ENCODE results near the gene PARP12.
"Not testable (repeated sequence)": the region's sequence is repeated elsewhere in the genome, so short reads cannot be mapped to it uniquely, and the experiment has no call there.

The PARP12 gene, protein sequence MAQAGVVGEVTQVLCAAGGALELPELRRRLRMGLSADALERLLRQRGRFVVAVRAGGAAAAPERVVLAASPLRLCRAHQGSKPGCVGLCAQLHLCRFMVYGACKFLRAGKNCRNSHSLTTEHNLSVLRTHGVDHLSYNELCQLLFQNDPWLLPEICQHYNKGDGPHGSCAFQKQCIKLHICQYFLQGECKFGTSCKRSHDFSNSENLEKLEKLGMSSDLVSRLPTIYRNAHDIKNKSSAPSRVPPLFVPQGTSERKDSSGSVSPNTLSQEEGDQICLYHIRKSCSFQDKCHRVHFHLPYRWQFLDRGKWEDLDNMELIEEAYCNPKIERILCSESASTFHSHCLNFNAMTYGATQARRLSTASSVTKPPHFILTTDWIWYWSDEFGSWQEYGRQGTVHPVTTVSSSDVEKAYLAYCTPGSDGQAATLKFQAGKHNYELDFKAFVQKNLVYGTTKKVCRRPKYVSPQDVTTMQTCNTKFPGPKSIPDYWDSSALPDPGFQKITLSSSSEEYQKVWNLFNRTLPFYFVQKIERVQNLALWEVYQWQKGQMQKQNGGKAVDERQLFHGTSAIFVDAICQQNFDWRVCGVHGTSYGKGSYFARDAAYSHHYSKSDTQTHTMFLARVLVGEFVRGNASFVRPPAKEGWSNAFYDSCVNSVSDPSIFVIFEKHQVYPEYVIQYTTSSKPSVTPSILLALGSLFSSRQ

DNA sequence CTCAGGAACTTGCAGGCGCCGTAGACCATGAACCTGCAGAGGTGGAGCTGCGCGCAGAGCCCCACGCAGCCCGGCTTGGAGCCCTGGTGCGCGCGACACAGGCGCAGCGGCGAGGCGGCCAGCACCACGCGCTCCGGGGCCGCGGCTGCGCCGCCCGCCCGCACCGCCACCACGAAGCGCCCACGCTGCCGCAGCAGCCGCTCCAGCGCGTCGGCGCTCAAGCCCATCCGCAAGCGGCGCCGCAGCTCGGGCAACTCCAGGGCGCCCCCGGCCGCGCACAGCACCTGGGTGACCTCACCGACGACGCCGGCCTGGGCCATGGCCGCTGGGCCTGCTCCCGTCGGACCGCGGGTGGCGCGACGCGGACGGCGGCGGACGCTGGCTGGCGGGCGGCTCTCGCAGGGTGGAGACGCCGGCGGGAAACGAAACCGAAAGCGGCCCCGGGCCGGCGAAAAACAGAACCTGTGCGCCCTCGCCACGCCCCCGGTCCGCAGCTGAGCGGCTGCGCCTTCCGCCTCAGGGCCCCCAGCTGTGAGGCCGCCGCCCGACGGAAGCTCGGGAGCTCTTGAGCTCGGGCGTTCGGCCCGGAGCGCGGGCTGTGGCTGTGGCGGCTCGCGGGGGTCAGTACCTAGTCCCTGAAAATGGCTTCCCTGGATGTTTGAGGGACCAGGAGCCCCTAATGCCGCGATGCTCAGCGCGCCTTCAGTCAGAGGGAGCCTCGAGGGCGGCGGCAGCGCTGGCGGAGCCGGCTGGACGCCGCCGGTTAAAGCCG, at the start of gene PARP12:
PARP12 (minus strand) TSS at position 424 of the 772 bp plus-strand sequence; CDS start at position 320, 104 bp downstream.
- DNase-seq = peak; percentile 60

DNA sequence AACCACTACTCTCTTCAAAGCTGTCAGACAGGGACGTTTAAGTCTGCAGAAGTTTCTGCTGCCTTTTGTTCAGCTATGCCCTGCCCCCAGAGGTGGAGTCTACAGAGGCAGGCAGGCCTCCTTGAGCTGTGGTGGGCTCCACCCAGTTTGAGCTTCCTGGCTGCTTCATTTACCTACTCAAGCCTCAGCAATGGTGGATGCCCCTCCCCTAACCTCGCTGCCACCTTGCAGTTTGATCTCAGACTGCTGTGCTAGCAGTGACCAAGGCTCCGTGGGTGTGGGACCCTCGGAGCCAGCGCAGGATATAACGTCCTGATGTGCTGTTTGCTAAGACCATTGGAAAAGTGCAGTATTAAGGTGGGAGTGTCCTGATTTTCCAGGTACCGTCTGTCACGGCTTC, 46.0 kb upstream of the PARP12 start:
- DNase-seq = not testable (repeated sequence)

DNA sequence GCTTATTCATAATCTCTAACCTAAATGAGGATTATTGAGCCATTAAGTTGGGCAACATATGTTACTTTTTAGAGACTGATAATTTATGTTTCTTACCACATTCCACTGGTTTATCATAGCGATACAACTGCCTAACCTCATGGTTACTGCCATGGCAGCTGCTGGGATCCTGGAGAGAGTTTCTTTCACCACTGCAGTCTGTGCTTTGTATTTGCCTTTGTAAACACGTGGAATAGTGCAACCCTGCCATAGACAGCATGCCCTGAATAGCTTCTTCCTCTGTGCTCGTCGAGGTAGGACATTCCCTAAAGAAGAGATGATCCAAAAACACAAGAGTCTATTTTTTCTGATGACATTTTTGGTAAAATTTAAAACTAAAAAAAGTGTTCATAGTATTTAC, 33.7 kb upstream of the PARP12 start:
- no peak for DNase-seq

DNA sequence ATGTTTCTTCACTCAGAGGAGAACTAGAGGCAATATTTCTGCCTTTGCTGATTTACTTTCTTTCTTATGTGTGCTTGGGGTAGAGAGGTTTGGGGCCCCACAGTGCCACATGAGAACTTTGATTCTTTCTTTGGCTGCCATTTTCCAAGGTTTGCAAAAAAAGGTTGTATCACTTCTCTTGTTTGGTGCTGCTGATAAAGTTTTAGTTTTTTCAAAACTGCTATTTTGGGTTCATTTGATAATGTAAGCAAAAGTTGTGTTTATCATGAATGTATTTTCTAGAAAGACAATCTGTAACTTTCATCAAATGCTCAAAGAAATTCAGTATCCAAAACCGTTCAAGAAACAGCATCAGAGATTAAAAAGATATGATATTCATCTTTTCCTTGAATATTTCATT, 30.6 kb upstream of the PARP12 start:
- DNase-seq = no peak

DNA sequence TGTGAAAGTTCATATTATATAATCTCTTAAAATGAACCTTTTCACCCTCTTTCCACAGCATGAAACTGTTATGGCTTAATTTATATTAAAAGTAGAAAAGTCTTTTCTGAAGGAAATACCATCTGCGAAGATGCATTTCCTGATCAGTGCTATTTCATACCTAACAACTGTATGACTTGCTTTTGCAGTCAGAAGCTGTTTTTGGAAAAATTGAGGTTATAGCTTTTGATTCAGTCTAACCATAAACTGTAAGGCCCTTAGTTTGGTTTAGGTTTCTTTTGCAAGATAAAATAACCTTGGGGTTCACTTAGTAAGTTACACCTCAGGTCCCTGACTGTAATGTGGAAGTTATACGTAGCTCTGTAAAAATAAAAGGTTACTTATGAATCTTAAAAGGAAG, 22.7 kb upstream of the PARP12 start:
- no peak for DNase-seq

DNA sequence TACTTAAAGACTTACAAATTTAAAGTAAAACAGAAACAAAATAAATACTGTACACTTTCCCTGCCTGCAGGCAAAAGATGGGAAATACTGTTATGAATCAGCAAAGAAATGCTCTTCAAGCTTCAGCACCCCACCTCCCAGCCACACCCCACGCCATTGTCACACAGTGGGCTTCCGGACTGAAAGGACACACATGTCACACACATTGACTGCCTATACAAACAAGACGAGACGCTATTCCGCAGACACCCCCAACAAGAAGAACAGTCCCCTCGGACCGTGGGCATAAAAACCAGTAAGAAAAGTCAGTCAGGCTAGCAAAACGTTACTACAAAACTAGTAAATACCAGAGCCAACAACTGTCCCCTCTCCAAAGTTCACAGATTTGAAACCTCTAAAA, 22.2 kb upstream of the PARP12 start:
- no peak for DNase-seq

DNA sequence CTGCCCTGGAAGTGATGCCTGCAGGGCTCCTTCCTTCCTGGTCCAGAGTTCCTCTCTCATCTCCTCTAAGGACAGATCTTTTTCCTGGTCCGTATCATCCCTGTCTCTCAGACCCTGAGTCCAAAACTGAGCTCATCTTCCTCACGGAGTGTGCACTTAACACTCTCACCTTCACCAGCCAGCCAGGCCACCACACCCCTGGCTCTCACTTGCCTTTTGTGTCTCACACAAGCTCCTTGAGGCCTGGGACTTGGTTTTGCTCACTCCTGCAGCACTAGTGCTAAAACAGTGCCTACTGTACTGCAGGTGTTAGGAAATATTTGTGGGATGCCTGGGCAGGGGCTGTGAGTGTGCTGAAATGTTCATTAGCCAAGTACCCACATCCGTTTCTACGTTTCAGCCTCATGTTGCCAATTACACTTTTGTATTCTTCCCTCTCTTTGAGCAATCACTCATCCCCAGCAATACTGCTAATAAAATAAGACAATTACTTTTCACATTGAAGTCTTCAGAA, 21.4 kb upstream of the PARP12 start:
- no peak for DNase-seq

DNA sequence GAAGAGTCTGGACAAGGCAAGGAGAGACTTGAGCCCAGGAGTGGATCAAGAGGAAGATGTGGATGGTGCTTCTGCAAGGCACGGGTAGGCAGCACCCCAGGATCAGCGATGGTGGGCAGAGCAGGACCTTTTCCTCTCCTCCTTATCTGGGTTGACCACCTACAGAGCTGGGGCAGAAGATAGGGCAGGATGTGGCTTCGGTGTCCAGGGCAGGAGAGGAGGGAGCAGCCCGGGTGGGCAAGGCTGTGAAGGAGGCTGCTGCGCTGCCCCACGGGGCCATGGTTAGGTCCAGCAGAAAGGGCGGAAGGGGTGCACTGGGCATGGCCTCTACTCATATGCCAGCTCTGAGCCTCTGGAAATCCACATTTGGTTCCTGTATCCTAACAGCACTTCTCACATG, 20.0 kb upstream of the PARP12 start:
- DNase-seq = no peak

DNA sequence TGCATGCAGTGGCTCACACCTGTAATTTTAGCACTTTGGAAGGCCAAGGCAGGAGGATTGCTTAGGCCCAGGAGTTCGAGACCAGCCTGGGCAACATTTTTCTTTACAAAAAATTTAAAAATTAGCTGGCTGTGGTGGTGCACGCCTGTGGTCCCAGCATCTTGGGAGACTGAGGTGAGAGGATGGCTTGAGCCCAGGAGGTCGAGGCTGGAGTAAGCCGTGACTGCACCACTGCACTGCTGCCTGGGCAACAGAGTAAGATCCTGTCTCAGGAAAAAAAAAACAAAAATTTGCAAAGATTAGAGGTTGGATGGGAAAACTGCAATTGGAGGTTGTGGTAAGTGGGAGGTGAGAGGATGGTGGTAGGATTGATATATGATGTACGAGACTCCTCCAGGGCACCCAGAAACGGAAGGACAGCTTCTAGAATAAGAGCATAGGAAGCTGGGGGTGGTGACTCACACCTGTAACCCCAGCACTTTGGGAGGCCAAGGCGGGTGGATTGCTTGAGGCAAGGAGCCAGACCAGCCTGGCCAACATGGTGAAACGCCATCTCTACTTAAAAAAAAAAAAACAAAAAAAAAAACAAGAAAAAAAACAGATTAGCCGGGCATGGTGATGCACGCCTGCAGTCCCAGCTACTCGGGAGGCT, 19.1 kb upstream of the PARP12 start:
- no peak for DNase-seq

DNA sequence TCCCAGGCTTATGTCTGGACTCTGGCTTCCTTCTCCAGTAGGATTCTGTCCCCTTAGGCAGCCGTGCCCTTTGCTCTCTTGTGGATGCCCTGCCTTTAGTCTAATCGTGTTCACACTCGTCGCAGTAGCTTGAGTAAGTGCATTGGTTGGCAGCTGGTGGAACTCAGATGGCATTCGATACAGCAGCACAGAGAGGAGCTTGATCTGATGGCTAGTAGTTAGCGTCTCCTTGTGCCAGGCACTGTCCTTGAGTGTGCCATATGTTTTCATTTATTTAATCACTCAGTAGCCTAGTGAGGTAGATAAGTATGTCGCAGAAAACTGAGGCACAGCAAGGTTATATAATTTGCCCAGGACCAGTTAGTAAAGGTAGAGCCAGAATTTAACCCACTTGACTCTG, 18.2 kb upstream of the PARP12 start:
- DNase-seq = no peak

DNA sequence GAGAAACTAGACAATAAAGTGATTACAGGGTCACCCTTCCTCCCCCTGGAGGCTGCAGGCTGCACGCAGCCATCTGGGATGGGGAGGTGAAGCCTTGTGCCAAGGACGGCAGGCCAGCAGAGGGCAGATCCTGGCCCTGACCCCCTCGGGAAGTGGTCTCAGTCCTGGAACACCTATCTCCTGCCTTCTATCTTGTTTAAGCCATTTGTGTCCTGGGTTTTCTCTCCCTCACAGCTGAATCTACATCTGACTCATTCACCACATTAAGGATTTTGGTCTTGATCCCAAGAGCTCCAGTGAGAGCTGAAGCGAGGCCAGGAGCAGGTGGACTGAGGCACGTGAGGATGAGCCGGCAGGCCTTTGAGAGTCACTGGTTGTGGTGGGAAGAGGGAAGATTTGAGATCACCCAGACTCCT, 16.4 kb upstream of the PARP12 start:
- DNase-seq = no peak

DNA sequence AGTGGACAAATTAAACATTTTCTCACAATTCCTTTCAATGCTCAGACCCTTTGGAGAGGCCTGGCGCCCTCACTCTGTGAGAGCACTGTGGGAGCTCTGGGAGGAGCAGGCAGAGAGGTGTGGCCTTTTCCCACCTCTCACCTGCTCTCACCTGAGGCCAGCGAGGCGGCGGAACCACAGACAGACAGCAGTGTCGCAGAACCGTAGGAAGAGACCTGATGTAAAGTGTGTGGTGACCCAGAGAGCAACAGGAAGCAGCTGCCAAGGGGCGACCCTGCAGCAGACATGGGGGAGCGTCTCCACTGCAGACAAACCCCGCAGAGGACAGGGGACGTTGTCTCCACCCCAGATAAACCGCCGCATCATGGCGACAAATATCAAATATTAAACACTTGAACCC, 15.6 kb upstream of the PARP12 start:
- no peak for DNase-seq

DNA sequence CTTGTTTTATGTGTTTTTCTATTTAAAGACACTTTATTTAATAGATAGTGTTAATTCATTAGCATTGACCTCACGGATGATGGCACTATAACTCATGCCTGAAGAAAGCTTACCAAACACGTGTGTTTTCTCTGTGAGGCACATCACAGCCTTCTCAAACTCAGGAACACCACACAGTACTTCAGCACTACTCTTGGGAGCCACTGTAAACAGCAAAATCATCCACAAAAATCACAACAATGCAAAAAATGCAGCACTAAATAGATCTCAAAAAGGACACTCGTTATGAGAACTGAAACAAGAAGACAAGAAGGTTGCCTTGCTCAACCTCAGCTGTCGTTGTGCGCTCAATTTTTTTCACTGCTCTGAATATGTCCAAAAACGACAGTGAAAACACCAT, 12.0 kb upstream of the PARP12 start:
- DNase-seq = no peak

DNA sequence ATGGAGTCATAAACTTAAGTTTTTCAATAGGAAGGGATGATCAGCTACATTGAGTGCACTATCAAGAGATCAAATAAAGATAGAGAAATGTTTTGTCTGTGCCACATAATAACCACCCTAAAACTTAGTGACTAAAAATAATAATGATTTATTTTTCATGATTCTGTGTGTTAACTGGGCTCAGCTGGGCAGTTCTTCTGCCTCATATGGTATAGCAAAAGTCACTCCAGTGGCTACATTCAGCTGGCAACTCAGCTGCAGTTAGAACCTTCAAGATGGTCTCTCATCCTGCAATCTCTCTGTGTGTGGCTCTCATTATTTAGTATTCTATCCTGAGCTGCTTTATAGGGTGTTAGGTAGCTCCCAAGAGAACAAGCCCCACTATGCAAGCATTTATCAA, 7.8 kb upstream of the PARP12 start:
- no peak for DNase-seq

DNA sequence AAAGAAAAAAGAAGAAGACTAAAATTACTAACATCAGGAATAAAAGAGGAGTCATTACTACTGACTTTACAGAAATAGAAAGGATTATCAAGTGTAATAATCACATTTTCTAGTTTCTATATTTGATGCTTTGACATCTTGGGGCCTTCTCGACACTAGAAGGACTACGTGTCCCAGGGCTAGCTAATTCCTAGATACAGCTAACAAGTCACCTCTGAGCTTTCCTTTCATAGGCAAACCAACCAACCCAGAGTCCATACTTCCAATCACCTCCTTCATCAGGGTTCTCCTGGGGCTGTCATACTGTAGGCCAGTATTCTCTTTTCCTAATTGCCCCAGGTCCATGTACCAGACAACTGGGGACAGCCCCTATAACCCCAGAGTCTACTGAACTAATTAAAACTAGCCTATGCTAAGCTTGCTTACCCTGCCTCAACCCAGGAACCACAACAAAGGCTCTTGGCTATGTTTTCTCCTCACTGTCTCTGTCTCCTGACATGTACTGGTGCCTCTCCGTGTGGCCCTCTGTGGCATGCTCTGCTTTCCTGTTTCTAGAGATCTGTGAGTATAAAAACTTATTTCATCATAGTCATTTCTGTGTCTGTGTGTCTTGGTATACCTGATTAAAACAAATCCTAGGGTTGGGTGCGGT, 6.7 kb upstream of the PARP12 start:
- DNase-seq = no peak

DNA sequence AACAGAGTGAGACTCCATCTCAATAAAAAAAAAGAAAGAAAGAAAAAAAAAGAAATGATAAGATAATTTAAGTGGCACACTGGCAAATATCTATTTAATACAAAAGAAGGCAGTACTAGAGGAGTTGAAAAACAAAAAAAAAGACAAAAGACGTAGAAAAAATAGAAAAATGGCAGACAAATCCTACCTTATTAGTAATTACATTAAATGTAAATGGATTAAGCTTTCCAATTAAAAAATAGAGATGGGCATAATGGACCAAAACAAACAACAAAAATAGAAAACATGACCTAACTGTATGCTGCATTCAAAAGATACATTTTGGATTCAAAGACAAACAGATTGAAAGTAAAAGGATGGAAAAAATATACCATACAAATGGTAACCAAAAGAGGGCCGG, 5.3 kb upstream of the PARP12 start:
- DNase-seq = no peak

DNA sequence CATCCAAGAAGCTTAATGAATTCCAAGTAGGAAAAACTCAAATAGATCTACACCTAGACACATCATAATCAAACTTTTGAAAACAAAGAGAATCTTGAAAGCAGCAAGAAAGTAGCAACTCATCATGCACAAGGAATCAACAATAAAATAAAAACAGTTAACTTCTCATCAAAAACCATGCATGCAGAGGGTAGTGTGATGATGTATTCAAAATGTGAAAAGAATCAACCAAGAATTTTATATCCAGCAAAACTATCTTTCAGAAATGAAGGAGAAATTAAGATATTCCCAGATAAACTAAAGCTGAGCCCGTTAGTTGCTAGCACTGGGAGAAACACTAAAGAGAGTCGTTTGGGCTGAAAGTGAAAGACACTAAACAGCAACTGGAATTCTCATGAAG, 4.3 kb upstream of the PARP12 start:
- no peak for DNase-seq

DNA sequence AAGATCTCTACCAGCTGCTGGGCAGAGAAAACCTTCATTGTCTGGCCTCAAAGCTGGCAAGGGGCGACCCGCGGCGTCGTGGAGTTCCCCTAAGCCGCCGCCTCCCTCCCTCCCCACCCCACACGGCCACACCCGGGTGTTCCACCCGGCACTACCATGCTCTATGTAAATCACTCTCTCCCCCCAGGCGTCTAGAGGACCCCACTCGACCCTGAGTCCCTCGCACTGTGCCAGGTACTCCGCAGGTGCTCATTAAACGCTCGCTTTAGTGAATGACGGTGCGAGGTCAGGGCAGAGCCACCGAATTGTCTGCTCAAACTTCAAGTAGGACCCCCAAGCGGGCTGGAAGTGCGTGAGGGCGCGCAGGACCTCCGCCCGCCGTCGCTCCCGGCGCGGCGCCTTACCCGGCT, 628 bp downstream of the PARP12 start:
- DNase-seq = no peak

DNA sequence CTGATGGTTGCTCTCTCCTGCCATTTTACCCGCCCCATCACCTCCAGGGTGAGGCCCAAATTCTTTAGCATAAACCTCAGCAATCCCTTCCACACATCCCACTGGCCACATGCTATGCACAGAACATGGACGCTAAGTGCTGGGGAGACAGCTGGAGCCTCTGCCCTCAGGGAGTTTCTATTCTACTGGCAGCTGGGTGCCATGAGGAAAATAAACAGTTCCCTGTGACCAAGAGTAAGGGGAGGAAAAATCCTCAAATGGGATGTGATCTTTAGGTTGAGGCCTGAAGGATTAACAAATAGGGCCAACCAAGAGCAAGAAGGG, 1.2 kb downstream of the PARP12 start:
- no peak for DNase-seq

DNA sequence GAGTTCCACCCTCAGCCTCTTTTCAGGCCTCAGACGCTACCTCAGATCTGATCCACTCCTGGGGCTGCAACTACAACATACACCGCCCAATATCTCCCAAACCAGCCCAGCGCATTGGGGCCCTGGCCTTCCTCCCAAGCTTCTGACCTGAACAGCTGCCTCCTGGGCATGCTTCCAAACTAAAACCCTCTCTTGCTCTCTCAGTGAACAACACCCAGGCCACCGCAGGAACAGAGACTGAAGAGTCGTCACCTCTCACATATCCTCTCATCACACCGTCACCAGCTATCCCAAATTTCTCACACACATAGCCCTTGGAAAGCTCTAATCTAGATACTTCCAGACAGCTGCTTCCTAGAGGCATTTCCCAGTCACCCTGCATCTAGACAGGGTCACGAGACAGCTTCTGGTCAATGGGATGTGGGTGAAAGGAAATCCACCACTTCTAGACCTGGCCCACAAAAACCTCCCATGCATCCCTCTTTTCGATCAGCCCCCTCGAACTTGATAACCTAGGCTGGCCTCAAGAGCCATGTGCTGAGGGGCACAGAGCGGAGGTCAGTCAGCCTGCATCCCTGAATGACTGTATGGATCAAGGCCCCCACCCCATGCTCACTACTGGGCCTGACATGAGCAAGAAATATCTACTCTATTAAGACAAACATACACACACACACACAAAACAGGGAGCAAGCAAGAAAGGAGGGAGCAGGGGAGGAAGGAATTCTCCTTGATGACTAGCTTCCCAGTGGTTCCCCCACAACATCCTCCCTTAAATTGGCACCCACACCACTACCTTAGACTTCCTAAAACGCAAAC, 1.8 kb downstream of the PARP12 start:
- DNase-seq = no peak

DNA sequence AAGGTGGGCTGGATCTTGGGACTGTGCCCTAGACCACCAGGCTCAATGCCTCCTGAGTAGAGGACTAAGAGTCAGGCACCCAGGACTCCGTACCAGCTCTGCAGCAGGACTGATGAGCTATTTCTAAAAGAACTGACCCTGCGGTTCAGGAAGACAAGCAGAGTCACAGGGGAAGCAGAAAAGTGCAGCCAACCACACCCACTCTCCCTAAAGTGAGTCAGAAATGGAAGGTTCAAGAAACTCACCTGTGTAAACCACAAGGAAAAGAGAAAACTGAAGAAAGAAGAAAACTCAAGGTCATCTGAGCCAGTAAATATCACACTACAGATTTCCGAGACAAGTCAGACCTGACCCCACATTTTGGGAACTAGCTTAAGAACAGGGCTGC, 2.5 kb downstream of the PARP12 start:
- no peak for DNase-seq
